NB4 (cell line): ENCODE results near the gene GPN1.
"Not testable (repeated sequence)": the region's sequence is repeated elsewhere in the genome, so short reads cannot be mapped to it uniquely, and the experiment has no call there.

ENCODE experiments used
- CTCF ChIP-seq: IDR thresholded peaks from one replicate; pipeline ENCODE4 v1.5.1; 2012; ENCODE audit warnings: low read depth, low read length
- POLR2A ChIP-seq: IDR thresholded peaks from 2 replicates; pipeline ENCODE4 v1.6.1; 2011; ENCODE audit warnings: mild to moderate bottlenecking; ENCODE audit not compliant: insufficient read length; ENCODE audit errors: extremely low read depth

- TF ChIP-seq CTCF, POLR2A: not testable (repeated sequence)
Observed at GRCh38 chr2:27682334-27682771, 53.5 kb downstream of the GPN1 start.
